HepG2 (cell line): ENCODE results near the gene FRMD8. TPM values are rescaled to one million over a fixed set of nuclear protein-coding genes. Genes with fewer than 3 reads are reported as not detected.

Experiments
- HNF4G ChIP-seq, 2 experiments: sonication (generic) in 1 of 2; formaldehyde crosslinking in 1 of 2; IDR thresholded peaks; 2 replicates each; pipeline versions ENCODE4 v1.4.0 to v1.6.1; 2011 to 2020; ENCODE audit warnings: borderline replicate concordance in 2 of 2, low read depth in 2 of 2, mild to moderate bottlenecking in 2 of 2, low read length in 1 of 2, missing genetic modification reagents in 1 of 2, moderate library complexity in 1 of 2
- HNRNPH1 ChIP-seq: fragments of 200-400 bp; formaldehyde crosslinking; optimal IDR thresholded peaks from 2 replicates; pipeline ENCODE3; 2017; ENCODE audit warnings: mild to moderate bottlenecking, low read depth, low read length
- MEIS1 ChIP-seq: sonication (generic); formaldehyde crosslinking; IDR thresholded peaks from 2 replicates; pipeline ENCODE4 v1.9.0; 2021; ENCODE audit warnings: mild to moderate bottlenecking, missing genetic modification reagents, moderate library complexity, borderline replicate concordance
- TBX3 ChIP-seq: fragments of 450-650 bp; IDR thresholded peaks from 2 replicates; pipeline ENCODE4 v1.6.1; 2017; ENCODE audit warnings: antibody characterized with exemption, mild to moderate bottlenecking, inconsistent platforms, borderline replicate concordance
- ZBTB38 ChIP-seq: sonication (generic); formaldehyde crosslinking; IDR thresholded peaks from 2 replicates; pipeline ENCODE4 v1.5.1; 2020; ENCODE audit warnings: mild to moderate bottlenecking, missing genetic modification reagents
- ZNF34 ChIP-seq: sonication (generic); formaldehyde crosslinking; IDR thresholded peaks from 2 replicates; pipeline ENCODE4 v1.4.0; 2020; ENCODE audit warnings: mild to moderate bottlenecking, missing genetic modification reagents, borderline replicate concordance
- polyA plus RNA-seq, 8 experiments: library from polyadenylated mRNA; depleted of rRNA in 3 of 8; stranded (reverse) in 7 of 8; unstranded in 1 of 8; fragments of >200 nt; fragmentation: Illumina TruSeq in 4 of 8; extraction: Trizol in 4 of 8; gene quantifications; 2 replicates each; pipeline versions ENCODE4 v1.2.1 to v1.2.3, GENCODE V29; 2011 to 2016; ENCODE audit warnings: low read depth in 4 of 8, missing spikeins in 1 of 8, mixed read lengths in 1 of 8; ENCODE audit not compliant: insufficient read depth in 1 of 8
- total RNA-seq, 5 experiments: library from RNA; depleted of rRNA; stranded (reverse); fragments of >200 nt; fragmentation: Illumina TruSeq; extraction: Trizol; gene quantifications; 2 replicates each; pipeline ENCODE4 v1.2.3, GENCODE V29; 2016; ENCODE audit warnings: low read depth in 1 of 5
- TF ChIP-seq, protein P1 (sequence below): sonication (generic); formaldehyde crosslinking; IDR thresholded peaks from 2 replicates; pipeline ENCODE4 v1.5.1; 2020; ENCODE audit warnings: mild to moderate bottlenecking, missing genetic modification reagents, moderate library complexity
- TF ChIP-seq, protein P2 (sequence below): sonication (generic); formaldehyde crosslinking; IDR thresholded peaks from 2 replicates; pipeline ENCODE4 v1.8.0; 2023; ENCODE audit warnings: mild to moderate bottlenecking, missing genetic modification reagents
- TF ChIP-seq, protein P3 (sequence below): sonication (generic); IDR thresholded peaks from 2 replicates; pipeline ENCODE4 v1.6.1; 2016; ENCODE audit warnings: low read depth, borderline replicate concordance

Gene FRMD8
- total and polyA plus RNA-seq, 2 of the 13 experiments (the other 11 are each of a cell fraction or from before 2014, with no cell fraction given): 5.8 to 20.6 TPM

DNA sequence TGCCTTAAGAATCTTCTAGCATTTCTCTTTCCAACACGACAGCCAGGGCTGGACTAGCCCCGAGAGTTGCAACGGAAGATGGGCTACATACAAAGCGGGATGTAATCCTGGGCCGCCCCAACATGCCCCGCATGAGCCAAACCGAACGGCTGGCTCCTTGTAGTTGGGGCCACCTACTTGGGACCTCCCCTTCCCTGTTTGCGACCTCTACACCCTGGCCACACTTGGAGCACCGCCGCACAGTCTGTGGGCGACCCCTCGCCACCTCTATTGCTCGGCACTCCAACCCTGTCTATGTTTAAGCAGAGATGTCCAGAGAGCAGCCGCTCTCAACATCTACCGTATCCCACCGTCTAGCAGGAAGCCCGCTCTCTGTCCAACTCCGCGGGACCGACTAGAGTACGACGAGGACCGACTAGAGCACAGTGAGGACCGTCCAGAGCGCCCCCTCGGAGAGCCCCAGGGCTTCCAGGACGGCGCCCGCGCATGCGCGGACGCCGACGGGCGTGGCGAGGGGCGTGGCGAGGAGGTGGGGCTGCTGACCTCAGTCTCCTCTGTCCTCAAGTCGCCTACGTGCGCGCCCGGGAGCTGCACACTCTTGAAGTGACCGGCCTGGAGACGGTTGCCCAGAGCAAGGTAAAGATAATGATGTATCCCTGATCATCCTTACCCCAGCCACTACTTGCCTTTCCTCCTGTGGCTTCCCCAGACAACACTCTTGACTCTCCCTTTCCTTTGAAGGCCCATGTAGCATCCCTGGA is 68.4 kb downstream of the FRMD8 start (continued):
- no peak for TF ChIP-seq TBX3
- TF ChIP-seq ZNF34 (CRISPR knock-in tag): 0 out of 2 replicates have a peak, but pooled peaks have one; percentile 52
- TF ChIP-seq, protein P1, sequence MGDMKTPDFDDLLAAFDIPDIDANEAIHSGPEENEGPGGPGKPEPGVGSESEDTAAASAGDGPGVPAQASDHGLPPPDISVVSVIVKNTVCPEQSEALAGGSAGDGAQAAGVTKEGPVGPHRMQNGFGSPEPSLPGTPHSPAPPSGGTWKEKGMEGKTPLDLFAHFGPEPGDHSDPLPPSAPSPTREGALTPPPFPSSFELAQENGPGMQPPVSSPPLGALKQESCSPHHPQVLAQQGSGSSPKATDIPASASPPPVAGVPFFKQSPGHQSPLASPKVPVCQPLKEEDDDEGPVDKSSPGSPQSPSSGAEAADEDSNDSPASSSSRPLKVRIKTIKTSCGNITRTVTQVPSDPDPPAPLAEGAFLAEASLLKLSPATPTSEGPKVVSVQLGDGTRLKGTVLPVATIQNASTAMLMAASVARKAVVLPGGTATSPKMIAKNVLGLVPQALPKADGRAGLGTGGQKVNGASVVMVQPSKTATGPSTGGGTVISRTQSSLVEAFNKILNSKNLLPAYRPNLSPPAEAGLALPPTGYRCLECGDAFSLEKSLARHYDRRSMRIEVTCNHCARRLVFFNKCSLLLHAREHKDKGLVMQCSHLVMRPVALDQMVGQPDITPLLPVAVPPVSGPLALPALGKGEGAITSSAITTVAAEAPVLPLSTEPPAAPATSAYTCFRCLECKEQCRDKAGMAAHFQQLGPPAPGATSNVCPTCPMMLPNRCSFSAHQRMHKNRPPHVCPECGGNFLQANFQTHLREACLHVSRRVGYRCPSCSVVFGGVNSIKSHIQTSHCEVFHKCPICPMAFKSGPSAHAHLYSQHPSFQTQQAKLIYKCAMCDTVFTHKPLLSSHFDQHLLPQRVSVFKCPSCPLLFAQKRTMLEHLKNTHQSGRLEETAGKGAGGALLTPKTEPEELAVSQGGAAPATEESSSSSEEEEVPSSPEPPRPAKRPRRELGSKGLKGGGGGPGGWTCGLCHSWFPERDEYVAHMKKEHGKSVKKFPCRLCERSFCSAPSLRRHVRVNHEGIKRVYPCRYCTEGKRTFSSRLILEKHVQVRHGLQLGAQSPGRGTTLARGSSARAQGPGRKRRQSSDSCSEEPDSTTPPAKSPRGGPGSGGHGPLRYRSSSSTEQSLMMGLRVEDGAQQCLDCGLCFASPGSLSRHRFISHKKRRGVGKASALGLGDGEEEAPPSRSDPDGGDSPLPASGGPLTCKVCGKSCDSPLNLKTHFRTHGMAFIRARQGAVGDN: peak; percentile 83
- TF ChIP-seq ZBTB38 (CRISPR knock-in tag): peak; percentile 53; the same call in 1 of the 2 replicates
- TF ChIP-seq HNRNPH1: no peak
- TF ChIP-seq, protein P2, sequence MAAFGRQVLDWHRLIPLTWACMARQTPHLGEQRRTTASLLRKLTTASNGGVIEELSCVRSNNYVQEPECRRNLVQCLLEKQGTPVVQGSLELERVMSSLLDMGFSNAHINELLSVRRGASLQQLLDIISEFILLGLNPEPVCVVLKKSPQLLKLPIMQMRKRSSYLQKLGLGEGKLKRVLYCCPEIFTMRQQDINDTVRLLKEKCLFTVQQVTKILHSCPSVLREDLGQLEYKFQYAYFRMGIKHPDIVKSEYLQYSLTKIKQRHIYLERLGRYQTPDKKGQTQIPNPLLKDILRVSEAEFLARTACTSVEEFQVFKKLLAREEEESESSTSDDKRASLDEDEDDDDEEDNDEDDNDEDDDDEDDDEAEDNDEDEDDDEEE (CRISPR knock-in tag): 0 out of 2 replicates have a peak, but pooled peaks have one; percentile 27
- TF ChIP-seq, protein P3, sequence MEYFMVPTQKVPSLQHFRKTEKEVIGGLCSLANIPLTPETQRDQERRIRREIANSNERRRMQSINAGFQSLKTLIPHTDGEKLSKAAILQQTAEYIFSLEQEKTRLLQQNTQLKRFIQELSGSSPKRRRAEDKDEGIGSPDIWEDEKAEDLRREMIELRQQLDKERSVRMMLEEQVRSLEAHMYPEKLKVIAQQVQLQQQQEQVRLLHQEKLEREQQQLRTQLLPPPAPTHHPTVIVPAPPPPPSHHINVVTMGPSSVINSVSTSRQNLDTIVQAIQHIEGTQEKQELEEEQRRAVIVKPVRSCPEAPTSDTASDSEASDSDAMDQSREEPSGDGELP: no peak
- TF ChIP-seq HNF4G (IDR thresholded peaks at IDR 0.05; ENCODE audit: borderline replicate concordance, low read depth, low read length): no peak
- no peak for TF ChIP-seq HNF4G (CRISPR knock-in tag; IDR thresholded peaks at IDR 0.05; ENCODE audit: borderline replicate concordance, low read depth)
- TF ChIP-seq MEIS1 (CRISPR knock-in tag): peak; percentile 81; the same call in 1 of the 2 replicates
